Epithelial cell of esophagus (primary cell): ENCODE results near the gene SAMD3.
"Not testable (repeated sequence)": the region's sequence is repeated elsewhere in the genome, so short reads cannot be mapped to it uniquely, and the experiment has no call there.

Experiments
- DNase-seq: peaks from one replicate; pipeline ENCODE4 v3.0.0; 2010; ENCODE audit warnings: low read depth
- H3K4me3 ChIP-seq: 2 replicates; pipeline ENCODE4 v1.5.1; 2011; ENCODE audit warnings: mild to moderate bottlenecking, low read length, control low read depth
- TF ChIP-seq, protein P1 (sequence below): IDR thresholded peaks from 2 replicates; pipeline ENCODE4 v1.5.1; 2011; ENCODE audit warnings: low read depth, mild to moderate bottlenecking, low read length, control low read depth, inconsistent platforms; ENCODE audit not compliant: insufficient read depth; ENCODE audit errors: missing control alignments

Gene SAMD3

DNA sequence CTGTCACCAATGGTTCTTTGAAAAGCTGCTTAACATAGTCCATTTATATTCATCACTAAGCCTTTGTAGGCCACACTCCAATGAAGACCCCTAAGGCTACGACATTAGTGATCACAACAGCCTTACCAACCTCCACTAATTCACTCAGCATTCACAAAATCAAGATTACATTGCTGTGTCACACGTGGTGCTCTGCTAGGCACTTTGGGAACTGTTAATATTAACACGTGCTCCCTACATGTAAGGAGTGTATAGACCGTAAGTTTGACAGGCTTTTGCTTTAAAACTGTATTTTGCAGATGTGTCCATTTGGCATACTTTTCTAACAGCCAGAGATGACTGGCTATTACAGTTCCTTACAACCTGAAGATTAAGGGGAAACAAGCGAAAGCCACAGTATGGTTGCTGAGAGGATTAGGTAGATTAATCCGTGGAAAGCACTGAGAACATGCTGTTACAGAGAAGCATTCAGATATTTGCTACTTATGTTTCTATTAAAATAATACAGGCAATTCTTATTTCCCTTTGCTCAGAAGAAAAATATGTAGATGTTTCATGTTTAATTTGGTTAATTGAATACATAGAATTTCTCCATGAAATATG is 69.7 kb downstream of the SAMD3 start:
- TF ChIP-seq, protein P1, sequence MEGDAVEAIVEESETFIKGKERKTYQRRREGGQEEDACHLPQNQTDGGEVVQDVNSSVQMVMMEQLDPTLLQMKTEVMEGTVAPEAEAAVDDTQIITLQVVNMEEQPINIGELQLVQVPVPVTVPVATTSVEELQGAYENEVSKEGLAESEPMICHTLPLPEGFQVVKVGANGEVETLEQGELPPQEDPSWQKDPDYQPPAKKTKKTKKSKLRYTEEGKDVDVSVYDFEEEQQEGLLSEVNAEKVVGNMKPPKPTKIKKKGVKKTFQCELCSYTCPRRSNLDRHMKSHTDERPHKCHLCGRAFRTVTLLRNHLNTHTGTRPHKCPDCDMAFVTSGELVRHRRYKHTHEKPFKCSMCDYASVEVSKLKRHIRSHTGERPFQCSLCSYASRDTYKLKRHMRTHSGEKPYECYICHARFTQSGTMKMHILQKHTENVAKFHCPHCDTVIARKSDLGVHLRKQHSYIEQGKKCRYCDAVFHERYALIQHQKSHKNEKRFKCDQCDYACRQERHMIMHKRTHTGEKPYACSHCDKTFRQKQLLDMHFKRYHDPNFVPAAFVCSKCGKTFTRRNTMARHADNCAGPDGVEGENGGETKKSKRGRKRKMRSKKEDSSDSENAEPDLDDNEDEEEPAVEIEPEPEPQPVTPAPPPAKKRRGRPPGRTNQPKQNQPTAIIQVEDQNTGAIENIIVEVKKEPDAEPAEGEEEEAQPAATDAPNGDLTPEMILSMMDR, result no peak
- H3K4me3 ChIP-seq, result no peak overlapping the region
- no peak for DNase-seq

DNA sequence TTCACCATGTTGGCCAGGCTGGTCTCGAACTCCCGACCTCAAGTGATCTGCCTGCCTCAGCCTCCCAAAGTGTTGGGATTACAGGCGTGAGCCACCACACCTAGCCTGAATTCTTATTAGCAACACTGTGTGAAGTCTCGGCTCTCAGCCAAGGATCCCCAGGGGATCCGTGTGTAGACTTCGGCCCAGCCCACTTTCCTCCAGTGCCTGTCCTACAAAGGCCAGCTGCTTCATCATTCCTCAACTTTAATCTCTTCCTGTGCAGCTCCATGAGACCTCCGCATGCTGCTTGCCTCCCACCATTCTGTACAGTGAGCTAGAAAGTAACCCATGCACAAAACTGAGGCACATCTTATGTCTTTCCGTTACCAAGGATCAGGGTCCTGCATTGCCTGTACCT is 71.8 kb downstream of the SAMD3 start:
- TF ChIP-seq, protein P1, result no peak
- no peak for DNase-seq
- H3K4me3 ChIP-seq, result no peak overlapping the region

DNA sequence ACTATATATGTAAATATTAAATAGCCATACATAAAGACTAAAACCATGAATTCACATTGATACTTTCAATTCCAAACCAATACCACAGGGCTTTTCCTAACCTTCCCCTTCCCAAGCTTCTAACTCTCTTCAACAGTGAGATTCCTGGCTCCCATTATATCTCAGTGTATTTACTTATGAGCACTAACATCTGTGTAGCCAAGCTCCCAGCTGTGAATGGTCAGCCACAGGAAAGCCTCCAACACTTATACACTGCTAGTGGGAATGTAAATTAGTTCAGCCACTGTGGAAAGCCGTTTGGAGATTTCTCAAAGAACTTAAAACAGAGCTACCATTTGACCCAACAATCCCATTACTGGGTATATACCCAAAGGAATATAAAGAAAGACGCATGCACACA is 73.7 kb downstream of the SAMD3 start:
- not testable (repeated sequence) for DNase-seq

DNA sequence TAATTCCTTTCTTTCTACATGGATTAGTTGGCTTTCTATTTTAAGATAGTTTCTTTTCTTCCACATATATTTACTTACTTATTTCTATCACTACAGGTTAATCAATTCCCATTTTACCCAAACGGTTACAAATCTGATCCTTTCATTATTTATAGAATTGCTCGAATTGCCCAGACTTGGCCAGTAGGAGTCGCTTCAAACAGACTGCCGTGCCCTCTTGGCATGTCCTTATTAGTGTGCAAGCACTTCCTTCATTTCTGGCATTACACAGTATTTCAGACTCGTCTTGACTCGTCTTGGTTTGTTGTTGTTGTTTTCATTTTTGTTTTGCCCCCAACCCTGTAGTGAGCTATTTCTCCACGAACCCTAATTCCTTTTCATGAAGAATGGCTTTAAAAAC is 74.6 kb downstream of the SAMD3 start:
- TF ChIP-seq, protein P1, result peak; percentile 22
- peak; percentile 20 for DNase-seq

More for the DNA sequence above, 73.7 kb downstream of the SAMD3 start:
- H3K4me3 ChIP-seq, result not testable (repeated sequence)

DNA sequence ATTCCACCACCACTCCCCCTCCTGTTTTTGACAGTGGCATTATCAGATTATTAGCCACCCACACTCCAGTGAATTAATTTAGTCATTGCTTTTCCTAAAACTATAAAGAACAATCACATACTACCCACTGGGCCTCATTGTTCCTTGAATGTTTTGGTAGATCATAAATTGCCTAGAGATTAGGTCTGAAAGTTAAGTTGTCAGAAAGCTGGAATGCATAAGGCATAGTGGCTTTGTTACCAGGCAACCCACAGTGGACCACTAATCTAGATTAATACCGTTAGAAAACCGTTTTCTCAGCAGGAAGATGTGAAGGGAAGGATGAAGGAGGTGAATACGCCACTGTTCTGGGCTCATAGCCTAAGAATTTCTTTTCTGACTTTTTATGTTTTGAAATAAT is 75.6 kb downstream of the SAMD3 start:
- DNase-seq, result no peak
- H3K4me3 ChIP-seq, result no peak overlapping the region
- TF ChIP-seq, protein P1, result no peak

More for the DNA sequence above, 74.6 kb downstream of the SAMD3 start:
- H3K4me3 ChIP-seq, result no peak overlapping the region

DNA sequence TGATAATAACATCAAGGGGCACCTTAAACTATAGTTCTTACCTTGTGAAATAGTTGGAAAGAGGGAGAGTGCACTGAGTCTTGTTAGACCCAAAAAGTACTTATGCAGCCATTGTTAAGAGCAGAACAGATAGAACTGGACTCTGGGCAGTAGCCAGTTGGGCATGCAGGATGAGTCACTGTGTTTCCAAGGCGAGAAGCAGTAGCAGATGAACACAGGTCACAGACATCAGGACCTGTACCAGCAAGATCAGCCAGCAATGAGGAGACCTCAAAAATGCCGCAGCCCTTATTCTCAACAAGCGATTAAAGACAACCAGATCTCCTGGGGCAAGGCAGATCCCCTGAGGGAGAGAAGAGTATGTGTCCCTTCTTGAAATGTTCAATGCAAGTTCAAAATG is 79.0 kb downstream of the SAMD3 start:
- TF ChIP-seq, protein P1, result no peak
- peak; percentile 27 for DNase-seq
- H3K4me3 ChIP-seq, result no peak overlapping the region

DNA sequence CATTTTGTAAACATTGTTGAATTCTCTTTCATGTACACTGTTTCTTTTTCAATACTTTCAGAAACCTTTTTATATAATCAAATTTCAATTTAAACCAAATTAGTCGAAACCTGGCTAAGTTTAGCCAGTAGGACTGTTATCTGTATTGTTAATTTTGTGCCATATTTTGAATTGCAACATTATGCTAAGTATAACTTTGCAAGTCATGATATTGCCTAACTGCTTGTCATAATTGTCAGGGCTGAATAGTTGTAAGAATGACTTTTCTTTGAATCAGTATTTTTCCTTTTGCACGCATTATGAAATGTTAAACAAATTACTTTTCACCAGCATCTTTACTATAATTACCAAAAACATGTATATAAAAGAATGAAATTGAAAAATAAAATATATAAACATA is 82.7 kb downstream of the SAMD3 start:
- TF ChIP-seq, protein P1, result no peak
- DNase-seq, result peak; percentile 37
- H3K4me3 ChIP-seq, result no peak overlapping the region
